ENCODE data around the gene C3orf38. TPM values are rescaled to one million over a fixed set of nuclear protein-coding genes. Genes with fewer than 3 reads are reported as not detected.

The C3orf38 gene
- total RNA-seq, 1 experiment from 2014 or later, result 38.8 TPM

GRCh38 chr3:88192631-88193030 lies 42.9 kb downstream of the C3orf38 start:
- no peak for DNase-seq
- H3K27me3 ChIP-seq (ENCODE audit: low read length), result no peaks in the 10 kb centered on the region
- H3K9me3 ChIP-seq (ENCODE audit: low read length), result no peaks in the 10 kb centered on the region
- no peaks in the 10 kb centered on the region for H3K36me3 ChIP-seq (ENCODE audit: insufficient read depth, low read length)
- H3K4me1 ChIP-seq (ENCODE audit: low read length), result no peaks in the 10 kb centered on the region
- H3K4me3 ChIP-seq (ENCODE audit: low read length), result no peak overlapping the region
- H3K4me2 ChIP-seq (ENCODE audit: low read depth, low read length, poor library complexity, severe bottlenecking), result no peak overlapping the region
- H3K79me2 ChIP-seq (ENCODE audit: low read length), result no peaks in the 10 kb centered on the region
- no peak overlapping the region for H3K27ac ChIP-seq (ENCODE audit: low read length)
- no peak overlapping the region for H2AFZ ChIP-seq (ENCODE audit: low read length)
- H3K9ac ChIP-seq (ENCODE audit: low read length), result no peak overlapping the region
- H4K20me1 ChIP-seq (ENCODE audit: insufficient read depth, low read depth, low read length), result no peaks in the 10 kb centered on the region
- H3K9me2 ChIP-seq (replicated peaks; ENCODE audit: insufficient read depth, low read length), result no peaks in the 10 kb centered on the region

GRCh38 chr3:88195951-88196434 lies 46.2 kb downstream of the C3orf38 start:
- no peak for DNase-seq
- H3K79me2 ChIP-seq (ENCODE audit: low read length), result no peaks in the 10 kb centered on the region

GRCh38 chr3:88198121-88198520 lies 48.4 kb downstream of the C3orf38 start:
- no peaks in the 10 kb centered on the region for H3K79me2 ChIP-seq (ENCODE audit: low read length)

More at GRCh38 chr3:88195951-88196434, 46.2 kb downstream of the C3orf38 start:
- Histone ChIP-seq H2AFZ (ENCODE audit: low read length) (no peak overlapping the region), H3K4me1 (ENCODE audit: low read length) (no peaks in the 10 kb centered on the region), H3K27me3 (ENCODE audit: low read length) (no peaks in the 10 kb centered on the region), H3K36me3 (ENCODE audit: insufficient read depth, low read length) (no peaks in the 10 kb centered on the region), H3K4me3 (ENCODE audit: low read length) (no peak overlapping the region), H3K9me3 (ENCODE audit: low read length) (no peaks in the 10 kb centered on the region), H3K4me2 (ENCODE audit: low read depth, low read length, poor library complexity, severe bottlenecking) (no peak overlapping the region), H4K20me1 (ENCODE audit: insufficient read depth, low read depth, low read length) (no peaks in the 10 kb centered on the region), H3K9me2 (replicated peaks; ENCODE audit: insufficient read depth, low read length) (no peaks in the 10 kb centered on the region), H3K27ac (ENCODE audit: low read length) (no peak overlapping the region), H3K9ac (ENCODE audit: low read length) (no peak overlapping the region)

GRCh38 chr3:88203642-88204055 lies 53.9 kb downstream of the C3orf38 start:
- Histone ChIP-seq H3K79me2 (ENCODE audit: low read length) (no peaks in the 10 kb centered on the region), H3K9ac (ENCODE audit: low read length) (no peak overlapping the region), H2AFZ (ENCODE audit: low read length) (no peak overlapping the region), H4K20me1 (ENCODE audit: insufficient read depth, low read depth, low read length) (no peaks in the 10 kb centered on the region), H3K4me2 (ENCODE audit: low read depth, low read length, poor library complexity, severe bottlenecking) (no peak overlapping the region), H3K27me3 (ENCODE audit: low read length) (no peaks in the 10 kb centered on the region), H3K27ac (ENCODE audit: low read length) (no peak overlapping the region), H3K9me2 (replicated peaks; ENCODE audit: insufficient read depth, low read length) (no peaks in the 10 kb centered on the region), H3K4me3 (ENCODE audit: low read length) (no peak overlapping the region), H3K36me3 (ENCODE audit: insufficient read depth, low read length) (no peaks in the 10 kb centered on the region), H3K4me1 (ENCODE audit: low read length) (no peaks in the 10 kb centered on the region), H3K9me3 (ENCODE audit: low read length) (no peaks in the 10 kb centered on the region)
- DNase-seq, result peak; percentile 86

More at GRCh38 chr3:88198121-88198520, 48.4 kb downstream of the C3orf38 start:
- DNase-seq, result no peak
- H3K4me1 ChIP-seq (ENCODE audit: low read length), result no peaks in the 10 kb centered on the region
- H3K4me2 ChIP-seq (ENCODE audit: low read depth, low read length, poor library complexity, severe bottlenecking), result no peak overlapping the region
- H2AFZ ChIP-seq (ENCODE audit: low read length), result no peak overlapping the region
- no peaks in the 10 kb centered on the region for H3K9me2 ChIP-seq (replicated peaks; ENCODE audit: insufficient read depth, low read length)
- H3K4me3 ChIP-seq (ENCODE audit: low read length), result no peak overlapping the region
- H4K20me1 ChIP-seq (ENCODE audit: insufficient read depth, low read depth, low read length), result no peaks in the 10 kb centered on the region
- no peaks in the 10 kb centered on the region for H3K36me3 ChIP-seq (ENCODE audit: insufficient read depth, low read length)
- no peaks in the 10 kb centered on the region for H3K27me3 ChIP-seq (ENCODE audit: low read length)
- H3K27ac ChIP-seq (ENCODE audit: low read length), result no peak overlapping the region
- no peak overlapping the region for H3K9ac ChIP-seq (ENCODE audit: low read length)
- H3K9me3 ChIP-seq (ENCODE audit: low read length), result no peaks in the 10 kb centered on the region

Other genes with a start within 250 kb of the C3orf38 start
- gene CGGBP1, start 91.0 kb upstream of the C3orf38 start, total RNA-seq (2014; rRNA removed; shearing (Covaris generic); ENCODE audit: low replicate concordance), result 56.9 and 114 TPM in 2 replicates
- gene ZNF654, start 90.7 kb upstream of the C3orf38 start, total RNA-seq (2014; rRNA removed; shearing (Covaris generic); ENCODE audit: low replicate concordance), result 12.4 and 30.5 TPM in 2 replicates

Data from Karpas-422 (cell line).